ENCODE results near the gene BAZ2A.

The BAZ2A gene

DNA sequence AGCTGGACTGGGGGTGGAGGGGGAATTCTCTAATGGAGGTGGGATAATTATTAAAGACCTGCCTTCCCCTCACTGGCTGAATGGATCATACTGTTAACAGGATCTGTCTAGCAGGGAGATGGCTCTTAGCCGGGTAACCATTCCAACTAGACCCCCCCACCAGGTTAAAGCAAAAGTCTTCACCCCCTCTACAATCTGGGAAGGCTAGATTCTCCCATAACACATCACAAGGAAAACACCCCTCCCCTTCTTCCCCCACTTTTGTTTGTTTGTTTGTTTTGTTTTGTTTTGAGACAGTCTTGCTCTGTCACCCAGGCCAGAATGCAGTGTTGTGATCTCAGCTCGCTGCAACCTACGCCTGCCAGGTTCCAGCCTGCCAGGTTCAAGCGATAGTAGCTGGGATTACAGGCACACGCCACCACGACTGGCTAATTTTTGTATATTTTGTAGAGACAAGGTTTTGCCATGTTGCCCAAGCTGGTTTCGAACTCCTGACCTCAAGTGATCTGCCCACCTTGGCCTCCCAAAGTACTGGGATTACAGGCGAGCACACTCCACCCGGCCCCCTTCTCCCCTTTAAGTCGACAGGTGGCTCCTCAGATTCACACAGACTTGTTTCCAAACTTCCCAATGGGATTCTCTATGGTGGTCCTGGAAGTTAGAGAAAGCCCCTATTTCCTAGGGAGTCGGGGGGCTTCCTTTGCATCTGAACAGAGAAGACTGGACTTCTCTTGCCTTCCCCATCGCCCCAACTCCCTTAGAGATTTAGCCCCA, 3.5 kb upstream of the BAZ2A start:
- FAIRE-seq: no peak

DNA sequence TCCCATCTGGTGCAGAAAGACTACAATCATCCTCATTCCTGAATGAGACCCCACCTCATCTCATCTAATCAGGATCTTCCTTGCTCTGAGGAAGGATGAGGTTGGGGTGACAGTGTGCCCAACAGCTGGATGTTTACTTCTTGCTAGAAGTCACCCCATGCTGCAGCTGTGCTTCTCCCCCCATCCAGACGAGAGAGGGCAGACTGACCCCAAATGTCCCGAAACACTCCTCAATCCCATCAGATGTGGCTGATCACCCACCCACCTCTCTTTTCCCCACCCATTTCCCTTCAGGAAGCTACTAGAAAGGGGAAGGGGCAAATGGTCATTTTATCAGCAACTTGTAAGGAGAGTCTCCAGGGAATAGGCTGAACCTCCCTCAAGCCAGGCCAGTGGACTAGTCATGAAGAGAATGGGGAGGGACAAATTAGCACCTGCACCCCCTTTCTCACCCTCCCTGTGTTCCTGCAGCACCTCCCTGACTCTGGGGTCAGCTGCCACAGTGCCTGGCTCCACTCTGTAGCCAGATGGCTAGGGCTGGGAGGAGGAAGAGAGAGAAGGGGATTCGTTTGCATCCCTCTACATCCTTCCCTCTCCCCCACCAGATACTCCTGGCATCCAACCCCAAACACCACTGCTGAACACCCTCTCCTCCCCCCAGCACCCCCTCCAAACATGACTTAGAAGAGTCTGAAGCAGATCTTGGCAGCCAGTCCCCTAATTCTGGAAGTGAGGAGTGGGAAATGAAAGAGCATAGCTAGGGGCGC, 2.8 kb upstream of the BAZ2A start:
- TF ChIP-seq POLR2A (IDR thresholded peaks at IDR 0.05; ENCODE audit: low read depth, low read length) (no peak), TAF1 (IDR thresholded peaks at IDR 0.05; ENCODE audit: borderline replicate concordance, low read depth, low read length) (no peak), POLR2AphosphoS5 (IDR thresholded peaks at IDR 0.05; ENCODE audit: low read depth, low read length) (no peak)
- FAIRE-seq (no peak), DNase-seq (ENCODE audit: insufficient read length) (no peak)

More for the DNA sequence above, 3.5 kb upstream of the BAZ2A start:
- no peak for TF ChIP-seq POLR2A (IDR thresholded peaks at IDR 0.05; ENCODE audit: low read depth, low read length)
- no peak for DNase-seq (ENCODE audit: insufficient read length)

GRCh38 chr12:56631790-56632700, 1.9 kb upstream of the BAZ2A start:
- peak; percentile 83 for FAIRE-seq
- TF ChIP-seq POLR2AphosphoS5 (IDR thresholded peaks at IDR 0.05; ENCODE audit: low read depth, low read length) (no peak), TAF1 (IDR thresholded peaks at IDR 0.05; ENCODE audit: borderline replicate concordance, low read depth, low read length) (no peak), POLR2A (IDR thresholded peaks at IDR 0.05; ENCODE audit: low read depth, low read length) (no peak)
- DNase-seq (ENCODE audit: insufficient read length): peak; percentile 53

DNA sequence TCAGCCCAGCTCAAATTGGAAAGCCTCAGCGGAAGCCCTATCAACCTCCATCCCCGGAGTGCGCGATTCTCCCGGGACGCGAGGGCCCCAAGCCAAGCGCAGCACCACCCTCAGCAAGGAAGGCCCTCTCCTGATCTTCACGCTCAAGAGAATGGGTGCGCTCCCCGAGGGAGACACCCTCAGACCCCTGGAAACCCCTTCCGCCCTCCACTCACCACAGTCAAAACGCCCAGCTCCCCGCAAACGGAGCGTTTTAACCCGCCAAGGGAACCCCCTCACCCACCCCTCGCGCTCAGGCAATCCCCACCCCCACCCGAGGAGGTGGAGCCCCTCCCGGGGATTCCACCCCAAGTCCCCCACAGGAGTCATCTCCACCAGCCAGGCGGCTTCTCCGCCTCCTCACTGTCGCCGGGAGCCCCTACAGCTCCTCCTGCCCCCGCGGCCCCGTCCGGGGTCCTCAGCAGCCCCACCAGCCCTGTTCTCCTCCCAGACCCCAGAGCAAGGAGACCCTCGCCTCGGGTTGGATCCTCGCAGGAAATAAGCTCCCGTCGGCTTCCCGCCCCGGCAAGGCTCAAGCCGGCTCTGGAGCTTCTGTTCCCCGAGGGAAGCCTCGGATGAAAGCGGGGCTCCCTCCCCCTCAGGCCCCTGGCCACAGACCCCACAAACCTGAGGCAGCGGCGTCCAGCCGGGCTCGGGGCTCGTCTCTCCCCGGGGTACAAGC, 507 bp downstream of the BAZ2A start:
- DNase-seq (ENCODE audit: insufficient read length) (no peak), FAIRE-seq (peak; percentile 9)
- TF ChIP-seq POLR2A (IDR thresholded peaks at IDR 0.05; ENCODE audit: low read depth, low read length): peak; percentile 53; the same call in 1 of the 2 replicates
- no peak for TF ChIP-seq TAF1 (IDR thresholded peaks at IDR 0.05; ENCODE audit: borderline replicate concordance, low read depth, low read length)
- TF ChIP-seq POLR2AphosphoS5 (IDR thresholded peaks at IDR 0.05; ENCODE audit: low read depth, low read length): peak; percentile 27; the same call in 1 of the 2 replicates

DNA sequence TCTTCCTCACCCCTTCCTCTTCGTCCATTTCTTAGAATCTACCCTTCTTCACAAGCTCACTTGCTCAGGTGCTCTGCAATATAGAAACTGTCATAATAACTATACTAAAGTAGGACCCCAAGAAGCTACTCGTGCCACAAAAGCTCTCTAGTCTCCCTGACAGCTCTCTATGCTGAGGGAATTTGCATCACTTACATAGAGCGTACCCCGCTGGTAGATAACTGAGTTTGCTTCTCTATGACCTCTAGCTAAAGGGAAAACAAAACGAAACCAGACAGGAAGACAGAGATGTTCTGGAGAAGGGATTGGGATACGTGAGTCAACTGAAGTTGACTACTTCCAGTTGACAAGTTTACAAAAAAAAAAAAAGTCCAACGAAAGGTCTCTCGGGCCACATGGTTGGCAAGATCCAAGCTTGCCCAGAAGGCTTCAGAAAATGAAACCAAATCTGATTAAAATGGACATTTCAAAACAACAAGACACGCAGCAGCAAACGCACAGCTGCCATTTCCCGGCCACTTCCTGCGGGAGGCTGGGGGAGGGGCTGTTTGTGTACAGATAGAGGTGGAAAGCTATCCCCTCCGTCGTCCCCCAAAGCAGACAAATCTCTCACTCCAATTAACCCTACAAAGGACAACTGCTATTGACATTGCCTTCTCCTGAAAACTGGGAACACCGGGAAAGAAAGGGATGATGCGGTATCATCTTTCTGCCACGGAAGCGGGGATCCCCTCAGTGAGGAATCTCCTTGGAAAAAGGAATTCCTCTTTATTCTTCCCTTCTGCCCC, 1.3 kb downstream of the BAZ2A start:
- FAIRE-seq (peak; percentile 64), DNase-seq (ENCODE audit: insufficient read length) (no peak)
- TF ChIP-seq POLR2AphosphoS5 (IDR thresholded peaks at IDR 0.05; ENCODE audit: low read depth, low read length) (peak; percentile 17), POLR2A (IDR thresholded peaks at IDR 0.05; ENCODE audit: low read depth, low read length) (no peak), TAF1 (IDR thresholded peaks at IDR 0.05; ENCODE audit: borderline replicate concordance, low read depth, low read length) (no peak)

DNA sequence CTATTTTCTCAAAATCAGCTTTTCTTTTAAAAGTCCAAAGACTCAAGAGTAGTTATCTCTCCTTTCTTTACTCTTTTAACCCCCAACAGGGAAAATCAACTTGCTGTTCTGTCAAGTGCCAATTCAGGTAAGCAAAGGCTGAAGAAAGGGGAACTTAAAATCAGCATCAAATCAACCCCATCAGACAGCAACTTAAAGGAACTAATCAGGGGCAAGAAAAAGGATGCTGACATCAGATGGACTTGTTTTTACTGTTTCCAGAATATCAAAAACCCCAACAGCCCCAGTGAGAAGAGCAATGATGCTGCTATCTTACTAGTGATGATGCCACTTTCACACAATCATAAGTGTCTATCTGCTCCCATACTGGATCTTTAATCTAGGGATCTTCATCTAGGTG, 3.4 kb downstream of the BAZ2A start:
- TF ChIP-seq POLR2AphosphoS5 (IDR thresholded peaks at IDR 0.05; ENCODE audit: low read depth, low read length): no peak
- TF ChIP-seq POLR2A (IDR thresholded peaks at IDR 0.05; ENCODE audit: low read depth, low read length): no peak
- TF ChIP-seq TAF1 (IDR thresholded peaks at IDR 0.05; ENCODE audit: borderline replicate concordance, low read depth, low read length): no peak
- FAIRE-seq: no peak
- DNase-seq (ENCODE audit: insufficient read length): no peak

DNA sequence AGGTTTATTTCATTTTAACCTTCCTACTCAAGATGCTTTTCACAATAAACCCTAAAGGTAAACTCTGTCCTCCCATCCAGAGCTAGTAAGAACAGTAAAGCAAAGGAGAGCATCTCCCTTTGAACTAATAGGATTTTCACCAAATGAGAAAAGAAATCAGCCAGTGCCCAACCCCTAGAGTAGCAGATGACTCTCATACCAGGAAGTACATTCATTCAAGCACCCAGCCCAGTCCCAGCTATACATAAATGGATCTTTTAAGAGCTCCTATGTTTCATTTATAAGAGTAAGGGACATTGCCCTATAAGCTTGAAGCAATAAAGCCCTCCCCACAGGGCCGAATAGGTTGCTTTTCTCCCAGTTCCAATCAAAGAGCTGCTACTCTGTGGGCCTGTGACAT, 7.6 kb downstream of the BAZ2A start:
- no peak for DNase-seq (ENCODE audit: insufficient read length)
- FAIRE-seq: no peak
- TF ChIP-seq TAF1 (IDR thresholded peaks at IDR 0.05; ENCODE audit: borderline replicate concordance, low read depth, low read length) (no peak), POLR2A (IDR thresholded peaks at IDR 0.05; ENCODE audit: low read depth, low read length) (no peak), POLR2AphosphoS5 (IDR thresholded peaks at IDR 0.05; ENCODE audit: low read depth, low read length) (no peak)

DNA sequence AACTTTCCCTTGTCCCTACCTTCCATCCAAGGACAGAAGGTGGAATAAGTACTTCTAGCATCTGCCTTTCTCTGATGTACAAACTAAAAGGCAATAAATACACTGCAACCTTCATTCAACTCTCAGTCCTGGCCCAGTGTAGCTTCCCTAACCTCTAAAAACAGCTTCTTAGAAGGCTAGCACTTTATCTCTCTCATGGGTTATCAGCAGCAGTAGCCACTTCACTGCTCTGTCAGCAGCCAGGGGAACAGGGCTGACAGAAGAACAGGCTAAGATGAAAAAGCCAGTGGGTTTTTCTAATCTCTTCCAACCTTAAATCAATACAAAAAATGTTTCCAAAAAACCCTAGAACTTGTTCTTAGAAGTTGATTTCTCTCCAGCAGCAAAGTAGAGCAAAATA, 13.2 kb downstream of the BAZ2A start:
- no peak for TF ChIP-seq POLR2A (IDR thresholded peaks at IDR 0.05; ENCODE audit: low read depth, low read length)
- TF ChIP-seq POLR2AphosphoS5 (IDR thresholded peaks at IDR 0.05; ENCODE audit: low read depth, low read length): no peak
- no peak for TF ChIP-seq TAF1 (IDR thresholded peaks at IDR 0.05; ENCODE audit: borderline replicate concordance, low read depth, low read length)
- FAIRE-seq (no peak), DNase-seq (ENCODE audit: insufficient read length) (no peak)

DNA sequence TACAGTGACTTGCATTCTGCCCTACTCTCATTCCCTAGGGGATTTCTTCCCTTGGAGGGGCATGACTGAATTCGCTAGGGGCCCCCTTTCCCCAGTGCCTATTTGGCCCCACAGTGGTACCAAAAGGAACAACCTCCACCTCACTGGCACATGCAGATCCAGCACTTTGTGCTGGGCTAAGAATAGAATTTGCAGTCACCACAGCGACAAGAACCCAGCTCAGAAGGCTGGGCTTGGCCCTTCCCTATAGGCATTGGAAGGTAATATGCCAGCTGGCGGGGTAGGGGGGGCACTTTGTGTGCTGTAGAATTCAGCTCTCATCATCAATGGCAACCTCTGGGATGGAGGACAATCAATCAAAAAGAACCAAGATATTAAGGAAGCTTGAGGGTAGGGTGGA, 13.9 kb downstream of the BAZ2A start:
- FAIRE-seq (no peak), DNase-seq (ENCODE audit: insufficient read length) (no peak)
- TF ChIP-seq TAF1 (IDR thresholded peaks at IDR 0.05; ENCODE audit: borderline replicate concordance, low read depth, low read length): no peak
- no peak for TF ChIP-seq POLR2A (IDR thresholded peaks at IDR 0.05; ENCODE audit: low read depth, low read length)
- TF ChIP-seq POLR2AphosphoS5 (IDR thresholded peaks at IDR 0.05; ENCODE audit: low read depth, low read length): no peak

- TF ChIP-seq POLR2A (IDR thresholded peaks at IDR 0.05; ENCODE audit: low read depth, low read length) (no peak), POLR2AphosphoS5 (IDR thresholded peaks at IDR 0.05; ENCODE audit: low read depth, low read length) (no peak), TAF1 (IDR thresholded peaks at IDR 0.05; ENCODE audit: borderline replicate concordance, low read depth, low read length) (no peak)
- FAIRE-seq: no peak
- DNase-seq (ENCODE audit: insufficient read length): no peak
These were observed 15.5 kb downstream of the BAZ2A start for GRCh38 chr12:56614627-56615026.
